Muscle of arm (tissue), 12 donors: ENCODE data around the gene RPSA. TPM values are rescaled to one million over a fixed set of nuclear protein-coding genes. Genes with fewer than 3 reads are reported as not detected.
"Not testable (repeated sequence)": the region's sequence is repeated elsewhere in the genome, so short reads cannot be mapped to it uniquely, and the experiment has no call there.

Experiments used
- DNase-seq: peaks from one replicate; pipeline ENCODE4 v3.0.0-alpha.2; 2013
- polyA plus RNA-seq, 12 donors: library from polyadenylated mRNA; unstranded; fragments of 120-200 nt; gene quantifications; one replicate each; pipeline ENCODE4 v1.2.1, GENCODE V29; 2013; ENCODE audit not compliant: insufficient read length in 12 of 12

RPSA gene
- polyA plus RNA-seq, 12 donors = 862 to 2,369 (median 1,833) TPM; not detected in 1

GRCh38 chr3:39413691-39414420, 7.3 kb downstream of the RPSA start:
- no peak for DNase-seq

- no peak for DNase-seq
Measured at GRCh38 chr3:39414421-39414907, 7.9 kb downstream of the RPSA start.

- DNase-seq = not testable (repeated sequence)
Measured at GRCh38 chr3:39415302-39415701, 8.8 kb downstream of the RPSA start.

GRCh38 chr3:39415983-39416382, 9.5 kb downstream of the RPSA start:
- DNase-seq = no peak

- not testable (repeated sequence) for DNase-seq
Measured at GRCh38 chr3:39416998-39417397, 10.5 kb downstream of the RPSA start.

GRCh38 chr3:39418556-39419225, 12.2 kb downstream of the RPSA start:
- DNase-seq = not testable (repeated sequence)

- no peak for DNase-seq
Measured at GRCh38 chr3:39419742-39420315, 13.3 kb downstream of the RPSA start.

- DNase-seq = no peak
Measured at GRCh38 chr3:39420543-39420942, 14.0 kb downstream of the RPSA start.

GRCh38 chr3:39423436-39423970, 17.0 kb downstream of the RPSA start:
- DNase-seq = no peak

- DNase-seq = no peak
Measured at GRCh38 chr3:39426312-39426711, 19.8 kb downstream of the RPSA start.

- DNase-seq = no peak
Measured at GRCh38 chr3:39427506-39427905, 21.0 kb downstream of the RPSA start.

- no peak for DNase-seq
Measured at GRCh38 chr3:39428745-39429201, 22.3 kb downstream of the RPSA start.

GRCh38 chr3:39429466-39429865, 22.9 kb downstream of the RPSA start:
- DNase-seq = no peak

GRCh38 chr3:39432342-39432741, 25.8 kb downstream of the RPSA start:
- no peak for DNase-seq

- DNase-seq = no peak
Measured at GRCh38 chr3:39433642-39434041, 27.1 kb downstream of the RPSA start.

GRCh38 chr3:39434574-39434973, 28.1 kb downstream of the RPSA start:
- DNase-seq = no peak

- no peak for DNase-seq
Measured at GRCh38 chr3:39435006-39435748, 28.7 kb downstream of the RPSA start.

- no peak for DNase-seq
Measured at GRCh38 chr3:39438880-39439279, 32.4 kb downstream of the RPSA start.

- no peak for DNase-seq
Measured at GRCh38 chr3:39440316-39440715, 33.8 kb downstream of the RPSA start.

- DNase-seq = no peak
Measured at GRCh38 chr3:39443530-39443929, 37.0 kb downstream of the RPSA start.

GRCh38 chr3:39445927-39446326, 39.4 kb downstream of the RPSA start:
- no peak for DNase-seq

GRCh38 chr3:39446444-39446843, 39.9 kb downstream of the RPSA start:
- DNase-seq = no peak
